Measurements from ENCODE around the gene TCFL5. TPM values are rescaled to one million over a fixed set of nuclear protein-coding genes. Genes with fewer than 3 reads are reported as not detected.

The TCFL5 gene
- total RNA-seq, 4 donors from 2014 or later: 15.3 to 26.6 (median 20.6) TPM

GRCh38 chr20:62818592-62819493, 42.8 kb downstream of the TCFL5 start:
- no peak overlapping the region for H3K4me3 ChIP-seq (replicated peaks in 1 of 3)
- no peaks in the 10 kb centered on the region for H3K27me3 ChIP-seq
- H3K36me3 ChIP-seq: no peaks in the 10 kb centered on the region
- H3K9me3 ChIP-seq: no peaks in the 10 kb centered on the region
- DNase-seq: peak; percentile 90 to 93
- peak overlapping the region in 2 of 3 donors; percentile 44 to 54 for H3K27ac ChIP-seq
- intact Hi-C loops (cut with DNase I): no loop called here
- WGBS, 2 donors: 12 to 20% methylated on average over 10 to 20 of the region's 25 CpGs
- peaks cover 28 to 70% of the 10 kb centered on the region in 2 donors for H3K4me1 ChIP-seq
- TF ChIP-seq, protein P1, sequence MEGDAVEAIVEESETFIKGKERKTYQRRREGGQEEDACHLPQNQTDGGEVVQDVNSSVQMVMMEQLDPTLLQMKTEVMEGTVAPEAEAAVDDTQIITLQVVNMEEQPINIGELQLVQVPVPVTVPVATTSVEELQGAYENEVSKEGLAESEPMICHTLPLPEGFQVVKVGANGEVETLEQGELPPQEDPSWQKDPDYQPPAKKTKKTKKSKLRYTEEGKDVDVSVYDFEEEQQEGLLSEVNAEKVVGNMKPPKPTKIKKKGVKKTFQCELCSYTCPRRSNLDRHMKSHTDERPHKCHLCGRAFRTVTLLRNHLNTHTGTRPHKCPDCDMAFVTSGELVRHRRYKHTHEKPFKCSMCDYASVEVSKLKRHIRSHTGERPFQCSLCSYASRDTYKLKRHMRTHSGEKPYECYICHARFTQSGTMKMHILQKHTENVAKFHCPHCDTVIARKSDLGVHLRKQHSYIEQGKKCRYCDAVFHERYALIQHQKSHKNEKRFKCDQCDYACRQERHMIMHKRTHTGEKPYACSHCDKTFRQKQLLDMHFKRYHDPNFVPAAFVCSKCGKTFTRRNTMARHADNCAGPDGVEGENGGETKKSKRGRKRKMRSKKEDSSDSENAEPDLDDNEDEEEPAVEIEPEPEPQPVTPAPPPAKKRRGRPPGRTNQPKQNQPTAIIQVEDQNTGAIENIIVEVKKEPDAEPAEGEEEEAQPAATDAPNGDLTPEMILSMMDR (IDR thresholded peaks at IDR 0.05): no peak
- TF ChIP-seq POLR2A (IDR thresholded peaks at IDR 0.05): no peak

- Histone ChIP-seq H3K36me3 (no peaks in the 10 kb centered on the region), H3K9me3 (no peaks in the 10 kb centered on the region), H3K4me1 (peaks cover 28 to 62% of the 10 kb centered on the region in 2 donors), H3K27me3 (no peaks in the 10 kb centered on the region), H3K27ac (peak overlapping the region in 2 of 3 donors; percentile 14 to 58), H3K4me3 (replicated peaks in 1 of 3) (no peak overlapping the region)
- intact Hi-C loops (cut with DNase I): no loop called here
- DNase-seq: no peak
- 64 to 66% methylated on average over 7 to 12 of the region's 12 CpGs for WGBS, 2 donors
- no peak for TF ChIP-seq POLR2A (IDR thresholded peaks at IDR 0.05)
- TF ChIP-seq, protein P1 (IDR thresholded peaks at IDR 0.05): no peak
Observed at GRCh38 chr20:62817975-62818591, 43.5 kb downstream of the TCFL5 start.

GRCh38 chr20:62816884-62817873, 44.4 kb downstream of the TCFL5 start, which contains the start of gene COL9A3:
Gene COL9A3 (plus strand): TSS chr20:62817050. CDS start chr20:62817065, 15 bp downstream.
- WGBS, 2 donors: 29% methylated on average over 15 of the region's 108 CpGs; no CpG with 5 or more reads in 1 of the 2 donors
- intact Hi-C loops (cut with DNase I): no loop called here
- Histone ChIP-seq H3K27ac (peak within 1 kb of the TSS in 1 of 3 donors; percentile 58), H3K4me3 (replicated peaks in 1 of 3) (peak within 1 kb of the TSS in 2 of 3 donors; percentile 22 to 32), H3K36me3 (peaks cover 7 to 9% of the 10 kb centered on the region in 2 donors), H3K27me3 (no peaks in the 10 kb centered on the region), H3K9me3 (no peaks in the 10 kb centered on the region), H3K4me1 (peaks cover 28 to 56% of the 10 kb centered on the region in 2 donors)
- no peak for TF ChIP-seq POLR2A (IDR thresholded peaks at IDR 0.05)
- TF ChIP-seq, protein P1 (IDR thresholded peaks at IDR 0.05): no peak
- peak; percentile 61 to 66 for DNase-seq

GRCh38 chr20:62816031-62816883, 45.4 kb downstream of the TCFL5 start:
- DNase-seq: no peak
- 6 to 7% methylated on average over 14 to 31 of the region's 57 CpGs for WGBS, 2 donors
- TF ChIP-seq POLR2A (IDR thresholded peaks at IDR 0.05): no peak
- TF ChIP-seq, protein P1 (IDR thresholded peaks at IDR 0.05): no peak
- Histone ChIP-seq H3K9me3 (no peaks in the 10 kb centered on the region), H3K4me3 (replicated peaks in 1 of 3) (peak overlapping the region in 2 of 3 donors; percentile 22 to 32), H3K27me3 (no peaks in the 10 kb centered on the region), H3K4me1 (peaks cover 28 to 56% of the 10 kb centered on the region in 2 donors), H3K36me3 (peaks cover 16 to 18% of the 10 kb centered on the region in 2 donors), H3K27ac (peak overlapping the region in 1 of 3 donors; percentile 58)
- intact Hi-C loops (cut with DNase I): no loop called here
